Muscle of leg (tissue), 11 donors: ENCODE measurements around the gene SAG. TPM values are rescaled to one million over a fixed set of nuclear protein-coding genes. Genes with fewer than 3 reads are reported as not detected.

Experiments
- DNase-seq: peaks from one replicate; pipeline ENCODE4 v3.0.0; 2013
- H3K27ac ChIP-seq: one replicate; pipeline ENCODE4 v1.5.1; 2013; ENCODE audit warnings: mild to moderate bottlenecking, low read length, control low read depth
- H3K27me3 ChIP-seq: one replicate; pipeline ENCODE4 v1.6.1; 2013; ENCODE audit warnings: low read length; ENCODE audit not compliant: control insufficient read depth, insufficient read depth
- H3K36me3 ChIP-seq: one replicate; pipeline ENCODE4 v1.6.1; 2013; ENCODE audit warnings: low read length; ENCODE audit not compliant: control insufficient read depth, insufficient read depth
- H3K4me1 ChIP-seq: one replicate; pipeline ENCODE4 v1.6.1; 2013; ENCODE audit warnings: low read length; ENCODE audit not compliant: control insufficient read depth, insufficient read depth
- H3K4me3 ChIP-seq: one replicate; pipeline ENCODE4 v1.5.1; 2013; ENCODE audit warnings: low read length, control low read depth
- H3K9me3 ChIP-seq: replicated peaks from 2 replicates; pipeline ENCODE4 v1.6.1; 2013; ENCODE audit warnings: low read depth, low read length; ENCODE audit not compliant: control insufficient read depth
- WGBS: methylation state at CpG from one replicate; pipeline ENCODE4 v1.1.5; 2013; ENCODE audit warnings: missing lambda C conversion rate; ENCODE audit not compliant: insufficient coverage; 5-methylcytosine and 5-hydroxymethylcytosine counted together
- polyA plus RNA-seq, 8 donors: library from polyadenylated mRNA; unstranded; fragments of 120-200 nt; gene quantifications; one replicate each; pipeline versions ENCODE4 v1.2.1 to v1.2.3, GENCODE V29; 2013; ENCODE audit warnings: inconsistent platforms in 1 of 8, low replicate concordance in 1 of 8; ENCODE audit not compliant: insufficient read length in 8 of 8, insufficient read depth in 1 of 8
- total RNA-seq: library from RNA; stranded (reverse); fragments of 120-200 nt; gene quantifications from one replicate; pipeline ENCODE4 v1.2.4, GENCODE V29; 2013

SAG gene
- total and polyA plus RNA-seq, 9 donors: 0.04 to 0.39 (median 0.11) TPM; not detected in 1

- H3K4me1 ChIP-seq: no peaks in the 10 kb centered on the region
- no peaks in the 10 kb centered on the region for H3K9me3 ChIP-seq
- DNase-seq: no peak
- no peak overlapping the region for H3K27ac ChIP-seq
- H3K4me3 ChIP-seq: no peak overlapping the region
- 97% methylated on average over 4 of the region's 6 CpGs for WGBS
- no peaks in the 10 kb centered on the region for H3K27me3 ChIP-seq
- H3K36me3 ChIP-seq: peaks cover 58% of the 10 kb centered on the region
These were observed 39.9 kb upstream of the SAG start for GRCh38 chr2:233267516-233268245.

- Histone ChIP-seq H3K36me3 (peaks cover 61% of the 10 kb centered on the region), H3K4me1 (no peaks in the 10 kb centered on the region), H3K9me3 (no peaks in the 10 kb centered on the region), H3K4me3 (no peak overlapping the region), H3K27ac (no peak overlapping the region), H3K27me3 (no peaks in the 10 kb centered on the region)
- no peak for DNase-seq
- no CpG with 5 or more reads among the region's 5 CpGs for whole genome bisulfite sequencing
These were observed 37.2 kb upstream of the SAG start for GRCh38 chr2:233270366-233270765.

- DNase-seq: no peak
- H3K36me3 ChIP-seq: peaks cover 64% of the 10 kb centered on the region
- no peaks in the 10 kb centered on the region for H3K4me1 ChIP-seq
- H3K4me3 ChIP-seq: no peak overlapping the region
- no peaks in the 10 kb centered on the region for H3K27me3 ChIP-seq
- H3K9me3 ChIP-seq: no peaks in the 10 kb centered on the region
- no peak overlapping the region for H3K27ac ChIP-seq
- 92% methylated on average over 2 of the region's 4 CpGs for WGBS
These were observed 36.7 kb upstream of the SAG start for GRCh38 chr2:233270951-233271350.

GRCh38 chr2:233271693-233272092 is 35.9 kb upstream of the SAG start:
- peaks cover 67% of the 10 kb centered on the region for H3K36me3 ChIP-seq
- WGBS: no CpG with 5 or more reads among the region's 2 CpGs

GRCh38 chr2:233273120-233273519 is 34.5 kb upstream of the SAG start:
- no peaks in the 10 kb centered on the region for H3K4me1 ChIP-seq
- H3K27me3 ChIP-seq: no peaks in the 10 kb centered on the region
- no peak overlapping the region for H3K27ac ChIP-seq
- DNase-seq: no peak
- WGBS: 83% methylated on average over 1 of the region's 6 CpGs
- peaks cover 65% of the 10 kb centered on the region for H3K36me3 ChIP-seq
- H3K9me3 ChIP-seq: no peaks in the 10 kb centered on the region
- H3K4me3 ChIP-seq: no peak overlapping the region

More at GRCh38 chr2:233271693-233272092, 35.9 kb upstream of the SAG start:
- Histone ChIP-seq H3K9me3 (no peaks in the 10 kb centered on the region), H3K4me1 (no peaks in the 10 kb centered on the region), H3K27ac (no peak overlapping the region), H3K27me3 (no peaks in the 10 kb centered on the region), H3K4me3 (no peak overlapping the region)
- no peak for DNase-seq

- Histone ChIP-seq H3K27ac (no peak overlapping the region), H3K9me3 (no peaks in the 10 kb centered on the region), H3K4me1 (no peaks in the 10 kb centered on the region), H3K4me3 (no peak overlapping the region), H3K27me3 (no peaks in the 10 kb centered on the region), H3K36me3 (peaks cover 69% of the 10 kb centered on the region)
- no peak for DNase-seq
- 95% methylated on average over 4 of the region's 4 CpGs for WGBS
These were observed 32.4 kb upstream of the SAG start for GRCh38 chr2:233275223-233275622.

GRCh38 chr2:233278921-233279320 is 28.7 kb upstream of the SAG start:
- Histone ChIP-seq H3K4me3 (no peak overlapping the region), H3K27ac (no peak overlapping the region), H3K36me3 (peaks cover 76% of the 10 kb centered on the region), H3K9me3 (no peaks in the 10 kb centered on the region), H3K27me3 (no peaks in the 10 kb centered on the region), H3K4me1 (no peaks in the 10 kb centered on the region)
- no CpG with 5 or more reads among the region's 2 CpGs for WGBS
- no peak for DNase-seq

GRCh38 chr2:233280114-233280693 is 27.4 kb upstream of the SAG start:
- 92% methylated on average over 2 of the region's 4 CpGs for WGBS
- peaks cover 70% of the 10 kb centered on the region for H3K36me3 ChIP-seq

GRCh38 chr2:233281553-233281952 is 26.1 kb upstream of the SAG start:
- 90% methylated on average over 2 of the region's 4 CpGs for WGBS

More at GRCh38 chr2:233280114-233280693, 27.4 kb upstream of the SAG start:
- DNase-seq: no peak
- Histone ChIP-seq H3K9me3 (no peaks in the 10 kb centered on the region), H3K4me3 (no peak overlapping the region), H3K27ac (no peak overlapping the region), H3K27me3 (no peaks in the 10 kb centered on the region), H3K4me1 (no peaks in the 10 kb centered on the region)

GRCh38 chr2:233281992-233282603 is 25.5 kb upstream of the SAG start:
- Histone ChIP-seq H3K4me3 (no peak overlapping the region), H3K27me3 (no peaks in the 10 kb centered on the region), H3K4me1 (no peaks in the 10 kb centered on the region), H3K36me3 (peaks cover 68% of the 10 kb centered on the region), H3K27ac (no peak overlapping the region), H3K9me3 (no peaks in the 10 kb centered on the region)
- 91% methylated on average over 3 of the region's 6 CpGs for WGBS
- DNase-seq: no peak

More at GRCh38 chr2:233281553-233281952, 26.1 kb upstream of the SAG start:
- H3K27me3 ChIP-seq: no peaks in the 10 kb centered on the region
- H3K4me1 ChIP-seq: no peaks in the 10 kb centered on the region
- no peak overlapping the region for H3K4me3 ChIP-seq
- DNase-seq: no peak
- no peak overlapping the region for H3K27ac ChIP-seq
- peaks cover 67% of the 10 kb centered on the region for H3K36me3 ChIP-seq
- no peaks in the 10 kb centered on the region for H3K9me3 ChIP-seq
